ENCODE data around the gene ERN2. TPM values are rescaled to one million over a fixed set of nuclear protein-coding genes. Genes with fewer than 3 reads are reported as not detected.

Gene ERN2
- total and polyA plus RNA-seq, 12 donors: 0.20 to 2.7 (median 1.3) TPM; not detected in 1

Other genes starting within 250 kb of the ERN2 start
- 100 to 1,000 TPM in 7 of 9 donors, 10 to 100 TPM in 2; 57.4 to 143 (median 117) TPM for gene GGA2, start 202.7 kb downstream of the ERN2 start, total RNA-seq
- 100 to 1,000 TPM in 1 of 3 donors, 10 to 100 TPM in 2; 37.7 to 129 (median 66.5) TPM for gene GGA2, start 202.7 kb downstream of the ERN2 start, polyA plus RNA-seq
- 10 to 100 TPM; 20.0 to 85.7 (median 29.5) TPM for gene EARS2, start 155.9 kb downstream of the ERN2 start, total RNA-seq
- gene EARS2, start 155.9 kb downstream of the ERN2 start, polyA plus RNA-seq: 10 to 100 TPM; 30.0 to 44.6 (median 38.4) TPM
- gene UBFD1, start 155.5 kb downstream of the ERN2 start, total RNA-seq: 100 to 1,000 TPM in 3 of 9 donors, 10 to 100 TPM in 6; 58.5 to 151 (median 94.5) TPM
- 10 to 100 TPM in 2 of 3 donors, 1 to 10 TPM in 1; 9.5 to 65.8 (median 10.9) TPM for gene UBFD1, start 155.5 kb downstream of the ERN2 start, polyA plus RNA-seq
- gene NDUFAB1, start 116.9 kb downstream of the ERN2 start, total RNA-seq: 100 to 1,000 TPM; 103 to 306 (median 137) TPM
- 100 to 1,000 TPM in 1 of 3 donors, 10 to 100 TPM in 2; 67.6 to 170 (median 81.6) TPM for gene NDUFAB1, start 116.9 kb downstream of the ERN2 start, polyA plus RNA-seq
- 10 to 100 TPM in 4 of 9 donors, 1 to 10 TPM in 5; 2.8 to 12.9 (median 9.8) TPM for gene PALB2, start 71.9 kb downstream of the ERN2 start, total RNA-seq
- gene PALB2, start 71.9 kb downstream of the ERN2 start, polyA plus RNA-seq: 10 to 100 TPM in 2 of 3 donors, 1 to 10 TPM in 1; 9.6 to 16.4 (median 11.8) TPM
- gene DCTN5, start 71.8 kb downstream of the ERN2 start, total RNA-seq: 10 to 100 TPM; 22.7 to 67.8 (median 43.1) TPM
- gene DCTN5, start 71.8 kb downstream of the ERN2 start, polyA plus RNA-seq: 10 to 100 TPM in 1 of 3 donors, 1 to 10 TPM in 2; 7.9 to 64.4 (median 9.8) TPM
- 1 to 10 TPM in 7 of 9 donors, under 1 TPM in 2; 0.18 to 4.8 (median 3.0) TPM for gene PLK1, start 34.3 kb downstream of the ERN2 start, total RNA-seq
- gene PLK1, start 34.3 kb downstream of the ERN2 start, polyA plus RNA-seq: 1 to 10 TPM; 1.2 to 2.8 (median 2.6) TPM
- gene CHP2, start 41.8 kb upstream of the ERN2 start, total RNA-seq: 1 to 10 TPM in 1 of 9 donors, under 1 TPM in 1, not detected in 7; 0.07 to 1.4 TPM
- gene CHP2, start 41.8 kb upstream of the ERN2 start, polyA plus RNA-seq: under 1 TPM in 2 of 3 donors, not detected in 1; 0.07 to 0.16 TPM
- 1 to 10 TPM in 8 of 9 donors, under 1 TPM in 1; 0.72 to 8.0 (median 4.2) TPM for gene PRKCB, start 122.8 kb upstream of the ERN2 start, total RNA-seq
- 1 to 10 TPM in 2 of 3 donors, under 1 TPM in 1; 0.54 to 1.7 (median 1.5) TPM for gene PRKCB, start 122.8 kb upstream of the ERN2 start, polyA plus RNA-seq

Data from adrenal gland (tissue), 12 donors.